Tibial nerve (tissue), 4 donors: Measurements from ENCODE around the gene CHRNE. TPM values are rescaled to one million over a fixed set of nuclear protein-coding genes. Genes with fewer than 3 reads are reported as not detected.
A peak's percentile ranks its signal among the peaks of the same experiment; 100 is the strongest.

Experiments used
- DNase-seq, 2 donors: peaks; one replicate each; pipeline ENCODE4 v3.0.0-alpha.2; 2019; ENCODE audit warnings: low spot score in 2 of 2
- H3K27ac ChIP-seq, 4 donors: fragments of 200-600 bp; sonication (generic) in 3 of 4; one replicate each; pipeline ENCODE4 v1.5.1; 2017 to 2019; ENCODE audit warnings: mild to moderate bottlenecking in 1 of 4
- H3K27me3 ChIP-seq, 2 donors: fragments of 200-600 bp; sonication (generic) in 1 of 2; one replicate each; pipeline versions ENCODE4 v1.5.1 to v1.6.0; 2017 to 2019
- H3K36me3 ChIP-seq, 3 donors: fragments of 200-600 bp; sonication (generic); one replicate each; pipeline ENCODE4 v1.5.1; 2018 to 2019
- H3K4me1 ChIP-seq, 4 donors: fragments of 200-600 bp; sonication (generic) in 3 of 4; one replicate each; pipeline ENCODE4 v1.5.1; 2017 to 2019
- H3K4me3 ChIP-seq, 4 donors: fragments of 200-600 bp; sonication (generic) in 3 of 4; one replicate each; pipeline ENCODE4 v1.5.1; 2017 to 2019; ENCODE audit warnings: mild to moderate bottlenecking in 1 of 4, moderate library complexity in 1 of 4
- H3K9me3 ChIP-seq, 4 donors: fragments of 200-600 bp; sonication (generic) in 3 of 4; one replicate each; pipeline ENCODE4 v1.5.1; 2017 to 2019
- EP300 ChIP-seq, 2 donors: sonication (generic); formaldehyde crosslinking; IDR thresholded peaks; one replicate each; pipeline ENCODE4 v1.6.1; 2017; ENCODE audit warnings: antibody characterized with exemption in 2 of 2, mild to moderate bottlenecking in 1 of 2
- POLR2A ChIP-seq, 2 donors: fragments of 450-650 bp; IDR thresholded peaks; one replicate each; pipeline ENCODE4 v1.6.1; 2017; ENCODE audit warnings: antibody characterized with exemption in 2 of 2, mild to moderate bottlenecking in 2 of 2, moderate library complexity in 2 of 2
- WGBS, 2 donors: methylation state at CpG; one replicate each; pipeline ENCODE4 v1.1.5; 2018; 5-methylcytosine and 5-hydroxymethylcytosine counted together
- total RNA-seq, 4 donors: library from RNA; depleted of rRNA; stranded (reverse); fragments of >200 nt; gene quantifications; one replicate each; pipeline ENCODE4 v1.1.0, GENCODE V29; 2016
- TF ChIP-seq, protein P1 (sequence below), 5 experiments: fragments of 200-600 bp in 3 of 5; fragments of 450-650 bp in 2 of 5; sonication (generic) in 3 of 5; IDR thresholded peaks; one replicate each; pipeline ENCODE4 v1.5.1; 2016 to 2019; ENCODE audit warnings: antibody characterized with exemption in 5 of 5, mild to moderate bottlenecking in 3 of 5, moderate library complexity in 2 of 5

The CHRNE gene
- total RNA-seq, 4 donors from 2014 or later, result 0.22 to 2.5 (median 1.0) TPM

DNA sequence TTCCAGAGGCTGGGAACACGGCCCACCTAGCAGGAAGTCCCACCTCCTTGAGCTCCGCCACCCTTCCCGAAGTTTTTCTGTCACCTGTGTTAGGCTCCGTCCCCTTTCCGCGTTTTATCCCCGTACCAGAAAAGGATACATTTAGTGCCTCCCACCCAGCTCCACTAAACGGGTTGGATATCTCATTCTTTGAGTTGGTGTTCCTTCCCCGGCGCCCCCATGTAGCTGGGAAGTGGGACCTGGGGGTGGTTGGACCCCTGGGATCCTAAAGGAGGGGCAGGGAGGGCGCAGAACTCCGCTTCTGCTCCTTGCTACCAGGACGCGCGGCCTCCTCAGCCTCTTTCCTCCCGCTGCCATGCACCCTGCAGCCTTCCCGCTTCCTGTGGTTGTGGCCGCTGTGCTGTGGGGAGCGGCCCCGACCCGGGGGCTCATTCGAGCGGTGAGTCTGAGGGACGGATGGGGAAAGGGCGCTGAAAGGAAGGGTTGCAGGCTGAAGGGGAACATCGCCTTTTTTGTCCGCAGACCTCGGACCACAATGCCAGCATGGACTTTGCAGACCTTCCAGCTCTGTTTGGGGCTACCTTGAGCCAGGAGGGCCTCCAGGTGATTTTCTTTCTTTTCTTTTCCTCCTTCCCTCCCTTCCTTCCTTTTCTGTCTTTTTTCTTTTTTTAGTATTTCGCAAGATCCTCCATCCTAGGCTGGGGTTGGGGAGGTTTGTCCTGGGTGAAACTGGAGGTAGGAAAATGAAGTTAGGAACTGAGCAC, 37.8 kb upstream of the CHRNE start:
- Histone ChIP-seq H3K36me3 (peaks cover 0 to 69% (median 4%) of the 10 kb centered on the region in 3 donors), H3K4me3 (peak overlapping the region; percentile 55 to 82 (median 68)), H3K4me1 (peaks cover 0 to 65% (median 36%) of the 10 kb centered on the region in 4 donors), H3K9me3 (no peaks in the 10 kb centered on the region), H3K27me3 (no peaks in the 10 kb centered on the region), H3K27ac (peak overlapping the region; percentile 82 to 96 (median 90))
- peak in 1 of 2 donors; percentile 53 for DNase-seq
- TF ChIP-seq EP300 (IDR thresholded peaks at IDR 0.05) (no peak), POLR2A (IDR thresholded peaks at IDR 0.05) (no peak)
- TF ChIP-seq, protein P1, sequence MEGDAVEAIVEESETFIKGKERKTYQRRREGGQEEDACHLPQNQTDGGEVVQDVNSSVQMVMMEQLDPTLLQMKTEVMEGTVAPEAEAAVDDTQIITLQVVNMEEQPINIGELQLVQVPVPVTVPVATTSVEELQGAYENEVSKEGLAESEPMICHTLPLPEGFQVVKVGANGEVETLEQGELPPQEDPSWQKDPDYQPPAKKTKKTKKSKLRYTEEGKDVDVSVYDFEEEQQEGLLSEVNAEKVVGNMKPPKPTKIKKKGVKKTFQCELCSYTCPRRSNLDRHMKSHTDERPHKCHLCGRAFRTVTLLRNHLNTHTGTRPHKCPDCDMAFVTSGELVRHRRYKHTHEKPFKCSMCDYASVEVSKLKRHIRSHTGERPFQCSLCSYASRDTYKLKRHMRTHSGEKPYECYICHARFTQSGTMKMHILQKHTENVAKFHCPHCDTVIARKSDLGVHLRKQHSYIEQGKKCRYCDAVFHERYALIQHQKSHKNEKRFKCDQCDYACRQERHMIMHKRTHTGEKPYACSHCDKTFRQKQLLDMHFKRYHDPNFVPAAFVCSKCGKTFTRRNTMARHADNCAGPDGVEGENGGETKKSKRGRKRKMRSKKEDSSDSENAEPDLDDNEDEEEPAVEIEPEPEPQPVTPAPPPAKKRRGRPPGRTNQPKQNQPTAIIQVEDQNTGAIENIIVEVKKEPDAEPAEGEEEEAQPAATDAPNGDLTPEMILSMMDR (IDR thresholded peaks at IDR 0.05), result no peak
- 1 to 2% methylated on average over 29 of the region's 29 CpGs for WGBS, 2 donors

DNA sequence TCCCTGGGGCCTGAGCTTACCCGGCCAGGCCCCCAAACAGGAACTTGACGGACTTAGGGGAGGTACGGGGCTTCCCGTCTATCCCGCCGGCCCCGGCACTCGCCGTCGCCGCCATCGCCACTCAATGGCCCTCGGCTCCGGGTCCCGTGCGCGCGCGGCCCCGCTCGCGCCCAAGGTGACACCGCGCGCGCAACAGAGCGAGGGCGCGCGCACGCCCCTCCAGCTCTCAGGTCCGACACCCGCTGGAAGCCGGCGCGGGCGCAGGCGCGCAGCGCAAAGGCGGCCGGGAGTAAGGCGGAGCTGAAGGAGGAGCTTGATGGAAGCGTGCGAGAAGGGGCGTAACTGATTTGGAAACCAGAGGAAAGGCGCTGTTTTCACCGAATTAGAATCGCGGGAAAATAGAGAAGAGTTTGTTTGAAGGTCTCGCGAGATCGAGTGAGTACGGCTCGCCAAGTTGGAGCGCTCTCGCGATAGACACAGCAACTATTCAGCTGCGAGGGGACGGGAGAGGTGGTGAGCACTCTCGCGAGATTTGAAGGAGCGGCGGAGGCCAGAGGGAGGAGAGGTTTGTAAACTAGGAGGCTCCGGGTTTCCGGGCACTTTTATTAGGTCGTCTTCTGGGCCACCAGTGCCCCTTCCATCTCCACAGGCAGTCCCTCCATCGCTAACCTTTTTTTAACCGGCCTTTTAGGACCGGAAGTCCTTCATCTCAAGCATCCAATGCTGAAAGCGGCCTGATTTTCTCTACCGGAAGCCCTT, 37.1 kb upstream of the CHRNE start, which contains the start of the genes RNF167 and SLC25A11:
Gene RNF167 (plus strand): TSS at position 473 of the 759 bp plus-strand sequence. CDS start 642 bp downstream, outside the sequence.
Gene SLC25A11 (minus strand): TSS at position 251 of the 759 bp plus-strand sequence. CDS start 136 bp downstream, at position 115.
- peaks cover 0 to 57% (median 28%) of the 10 kb centered on the region in 4 donors for H3K4me1 ChIP-seq

DNA sequence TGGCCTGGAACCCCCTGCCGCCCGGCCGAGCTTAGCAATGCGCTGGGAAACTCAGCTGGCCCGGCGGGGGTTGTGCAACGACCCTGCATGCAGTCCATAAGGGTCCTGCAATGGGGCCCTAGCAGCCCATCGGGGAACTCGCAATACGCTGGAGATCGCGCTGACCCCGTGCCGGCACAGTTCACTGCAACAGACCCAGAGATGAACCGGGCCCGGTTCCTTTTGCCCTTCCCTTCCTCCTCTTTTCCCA, 36.6 kb upstream of the CHRNE start:
- Histone ChIP-seq H3K9me3 (no peaks in the 10 kb centered on the region), H3K4me1 (peaks cover 0 to 55% (median 24%) of the 10 kb centered on the region in 4 donors), H3K27me3 (no peaks in the 10 kb centered on the region), H3K27ac (peak overlapping the region; percentile 82 to 96 (median 90)), H3K36me3 (peaks cover 0 to 61% (median 4%) of the 10 kb centered on the region in 3 donors), H3K4me3 (peak overlapping the region; percentile 55 to 82 (median 68))
- 0% methylated on average over 16 of the region's 16 CpGs; no CpG with 5 or more reads in 1 of the 2 donors for WGBS, 2 donors
- TF ChIP-seq POLR2A (IDR thresholded peaks at IDR 0.05) (no peak), EP300 (IDR thresholded peaks at IDR 0.05) (no peak)
- TF ChIP-seq, protein P1 (IDR thresholded peaks at IDR 0.05), result no peak
- no peak for DNase-seq

More for the DNA sequence above, 37.1 kb upstream of the CHRNE start, which contains the start of the genes RNF167 and SLC25A11:
- H3K4me3 ChIP-seq, result peak within 1 kb of the TSS; percentile 55 to 82 (median 68)
- H3K9me3 ChIP-seq, result no peaks in the 10 kb centered on the region
- H3K27me3 ChIP-seq, result no peaks in the 10 kb centered on the region
- peaks cover 0 to 66% (median 4%) of the 10 kb centered on the region in 3 donors for H3K36me3 ChIP-seq
- 0% methylated on average over 50 to 72 of the region's 72 CpGs for WGBS, 2 donors
- TF ChIP-seq POLR2A (IDR thresholded peaks at IDR 0.05) (peak; percentile 28 to 74), EP300 (IDR thresholded peaks at IDR 0.05) (peak in 1 of 2 donors; percentile 75)
- TF ChIP-seq, protein P1 (IDR thresholded peaks at IDR 0.05), result peak in 1 of 5 experiments; percentile 59
- peak within 1 kb of the TSS; percentile 82 to 96 (median 90) for H3K27ac ChIP-seq
- DNase-seq, result peak; percentile 89 to 96

DNA sequence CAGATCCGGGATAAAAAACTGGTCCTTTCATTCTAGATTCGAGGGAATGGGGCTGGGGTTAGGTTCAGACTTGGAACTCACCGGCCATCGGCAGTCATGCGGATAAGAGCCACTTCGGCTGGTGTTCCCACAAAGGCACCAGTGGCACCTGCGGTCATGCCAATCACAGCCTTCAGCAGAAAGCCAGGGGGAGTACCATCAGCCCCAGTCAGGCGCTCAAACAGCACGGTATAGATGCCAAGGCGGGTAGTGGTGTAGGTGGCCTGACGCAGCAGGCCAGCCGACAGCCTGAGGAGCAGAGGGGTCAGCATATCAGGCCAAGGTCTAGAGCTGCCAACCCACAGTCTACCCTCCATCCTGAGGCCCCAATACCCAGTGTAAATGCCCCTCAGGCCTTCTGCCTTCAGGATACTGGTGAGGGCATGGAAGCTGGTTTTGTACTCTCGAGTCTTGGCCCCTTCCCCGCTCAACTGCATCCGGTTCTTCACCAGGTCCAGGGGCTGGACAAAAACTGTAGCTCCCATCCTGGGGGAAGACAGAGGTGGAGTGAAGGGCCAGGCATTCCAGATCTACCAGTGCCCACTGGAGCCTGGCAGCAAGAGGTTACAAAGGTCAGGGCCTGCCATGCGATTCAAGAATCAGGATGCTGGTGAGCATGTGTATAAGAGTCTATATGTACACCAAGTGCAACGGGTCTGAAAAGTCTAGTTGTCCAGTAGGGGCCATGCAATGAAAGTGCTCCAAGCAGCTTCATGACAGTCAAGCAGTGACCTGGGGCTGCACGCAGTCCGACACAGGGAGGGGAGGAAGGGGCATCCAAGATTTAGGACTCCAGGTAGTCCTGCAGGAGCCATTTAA, 36.0 kb upstream of the CHRNE start:
- Histone ChIP-seq H3K9me3 (no peaks in the 10 kb centered on the region), H3K27me3 (no peaks in the 10 kb centered on the region), H3K27ac (peak overlapping the region; percentile 82 to 96 (median 90)), H3K4me3 (peak overlapping the region; percentile 55 to 82 (median 68)), H3K36me3 (peaks cover 0 to 55% (median 4%) of the 10 kb centered on the region in 3 donors), H3K4me1 (peaks cover 0 to 55% (median 25%) of the 10 kb centered on the region in 4 donors)
- no peak for DNase-seq
- WGBS, 2 donors, result 50 to 58% methylated on average over 14 to 19 of the region's 19 CpGs
- TF ChIP-seq POLR2A (IDR thresholded peaks at IDR 0.05), result no peak
- no peak for TF ChIP-seq EP300 (IDR thresholded peaks at IDR 0.05)
- TF ChIP-seq, protein P1 (IDR thresholded peaks at IDR 0.05), result no peak
